Stomach (tissue), 4 donors: ENCODE data around the gene SYNDIG1.

Source experiments
- EP300 ChIP-seq: sonication (generic); formaldehyde crosslinking; IDR thresholded peaks from one replicate; pipeline ENCODE4 v1.6.1; 2017; ENCODE audit warnings: antibody characterized with exemption
- POLR2A ChIP-seq, 4 donors: fragments of 450-650 bp; IDR thresholded peaks; one replicate each; pipeline ENCODE4 v1.6.1; 2016; ENCODE audit warnings: antibody characterized with exemption in 4 of 4, control low read depth in 2 of 4, mild to moderate bottlenecking in 1 of 4, moderate library complexity in 1 of 4
- POLR2AphosphoS5 ChIP-seq, 3 donors: sonication (generic); formaldehyde crosslinking; IDR thresholded peaks; one replicate each; pipeline ENCODE4 v1.6.1; 2016; ENCODE audit warnings: antibody characterized with exemption in 3 of 3
- TF ChIP-seq, protein P1 (sequence below), 7 experiments: fragments of 450-650 bp in 4 of 7; fragments of 200-600 bp in 3 of 7; sonication (generic) in 3 of 7; IDR thresholded peaks; one replicate each; pipeline ENCODE4 v1.5.1; 2016 to 2019; ENCODE audit warnings: antibody characterized with exemption in 7 of 7, control low read depth in 2 of 7, mild to moderate bottlenecking in 1 of 7

DNA sequence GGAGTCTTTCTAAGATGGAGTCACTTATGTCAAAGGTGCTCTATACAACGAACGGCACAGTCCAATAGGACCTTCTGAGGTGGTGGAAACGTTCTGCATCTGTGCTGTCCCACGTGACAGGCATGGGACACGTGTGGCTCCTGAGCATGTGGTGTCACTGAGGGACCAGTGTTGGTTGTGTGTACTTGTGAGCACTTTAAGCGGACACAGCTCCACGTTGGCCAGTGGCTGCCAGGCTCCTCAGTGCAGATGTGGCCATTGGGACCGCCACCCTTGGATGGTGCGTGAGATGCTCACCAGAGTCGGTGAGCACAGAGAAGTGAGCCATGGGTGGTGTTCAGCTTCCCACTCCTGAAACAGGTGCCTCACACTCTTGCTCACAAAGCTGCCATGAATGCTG, 110.0 kb downstream of the SYNDIG1 start:
- TF ChIP-seq POLR2AphosphoS5 (IDR thresholded peaks at IDR 0.05) = no peak
- no peak for TF ChIP-seq POLR2A (IDR thresholded peaks at IDR 0.05)
- TF ChIP-seq, protein P1, sequence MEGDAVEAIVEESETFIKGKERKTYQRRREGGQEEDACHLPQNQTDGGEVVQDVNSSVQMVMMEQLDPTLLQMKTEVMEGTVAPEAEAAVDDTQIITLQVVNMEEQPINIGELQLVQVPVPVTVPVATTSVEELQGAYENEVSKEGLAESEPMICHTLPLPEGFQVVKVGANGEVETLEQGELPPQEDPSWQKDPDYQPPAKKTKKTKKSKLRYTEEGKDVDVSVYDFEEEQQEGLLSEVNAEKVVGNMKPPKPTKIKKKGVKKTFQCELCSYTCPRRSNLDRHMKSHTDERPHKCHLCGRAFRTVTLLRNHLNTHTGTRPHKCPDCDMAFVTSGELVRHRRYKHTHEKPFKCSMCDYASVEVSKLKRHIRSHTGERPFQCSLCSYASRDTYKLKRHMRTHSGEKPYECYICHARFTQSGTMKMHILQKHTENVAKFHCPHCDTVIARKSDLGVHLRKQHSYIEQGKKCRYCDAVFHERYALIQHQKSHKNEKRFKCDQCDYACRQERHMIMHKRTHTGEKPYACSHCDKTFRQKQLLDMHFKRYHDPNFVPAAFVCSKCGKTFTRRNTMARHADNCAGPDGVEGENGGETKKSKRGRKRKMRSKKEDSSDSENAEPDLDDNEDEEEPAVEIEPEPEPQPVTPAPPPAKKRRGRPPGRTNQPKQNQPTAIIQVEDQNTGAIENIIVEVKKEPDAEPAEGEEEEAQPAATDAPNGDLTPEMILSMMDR (IDR thresholded peaks at IDR 0.05) = no peak
- no peak for TF ChIP-seq EP300
